AG09309 (cell line): ENCODE results near the gene MGMT.

Source experiments
- DNase-seq: peaks from one replicate; pipeline ENCODE4 v3.0.0-alpha.2; 2010; ENCODE audit warnings: low read depth
- H3K4me3 ChIP-seq: 2 replicates; pipeline ENCODE4 v1.5.1; 2011; ENCODE audit warnings: mild to moderate bottlenecking, low read depth, low read length, moderate library complexity; ENCODE audit not compliant: control insufficient read depth
- TF ChIP-seq, protein P1 (sequence below): IDR thresholded peaks from 2 replicates; pipeline ENCODE4 v1.5.1; 2011; ENCODE audit warnings: mild to moderate bottlenecking, low read depth, low read length, inconsistent platforms; ENCODE audit not compliant: insufficient read depth, control insufficient read depth; ENCODE audit errors: missing control alignments

MGMT gene

DNA sequence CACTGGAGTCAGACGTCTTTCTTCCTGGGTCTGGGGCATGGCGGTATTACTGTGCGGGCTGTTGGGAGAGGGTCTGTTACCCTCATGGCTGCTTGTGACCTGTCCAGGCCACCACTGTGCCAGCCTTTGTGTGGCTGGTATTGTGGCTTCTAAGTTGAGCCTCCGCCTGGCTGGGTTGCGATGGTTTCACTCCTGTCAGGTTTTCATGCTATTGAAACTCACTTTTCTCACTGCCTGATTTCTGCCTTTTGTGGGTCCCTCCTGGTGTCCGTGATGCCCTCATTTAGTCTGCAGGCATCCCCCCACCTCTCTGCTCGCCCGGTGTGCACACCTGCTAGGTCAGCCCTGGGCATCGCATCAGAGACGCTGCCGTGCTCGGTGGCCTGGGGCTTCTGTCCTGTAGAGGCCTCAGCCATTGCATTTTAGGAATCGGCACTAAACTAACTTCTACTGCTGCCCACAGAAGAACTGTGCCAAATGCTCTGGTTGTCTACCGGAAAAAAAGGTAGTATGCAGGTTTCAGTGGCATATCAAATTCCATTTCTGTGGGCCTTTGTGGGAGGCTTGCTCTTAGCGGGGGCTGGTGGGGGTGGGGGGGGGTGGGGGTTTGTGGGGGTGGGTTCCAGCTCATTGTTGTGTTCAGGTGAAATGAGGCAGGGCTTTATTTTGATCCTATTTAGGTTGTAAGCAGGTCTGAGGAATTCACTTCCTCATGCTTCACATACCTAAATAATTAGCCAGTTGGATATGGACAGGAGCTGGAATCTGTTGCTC is 64.3 kb downstream of the MGMT start:
- no peak for DNase-seq
- H3K4me3 ChIP-seq = no peak overlapping the region
- TF ChIP-seq, protein P1, sequence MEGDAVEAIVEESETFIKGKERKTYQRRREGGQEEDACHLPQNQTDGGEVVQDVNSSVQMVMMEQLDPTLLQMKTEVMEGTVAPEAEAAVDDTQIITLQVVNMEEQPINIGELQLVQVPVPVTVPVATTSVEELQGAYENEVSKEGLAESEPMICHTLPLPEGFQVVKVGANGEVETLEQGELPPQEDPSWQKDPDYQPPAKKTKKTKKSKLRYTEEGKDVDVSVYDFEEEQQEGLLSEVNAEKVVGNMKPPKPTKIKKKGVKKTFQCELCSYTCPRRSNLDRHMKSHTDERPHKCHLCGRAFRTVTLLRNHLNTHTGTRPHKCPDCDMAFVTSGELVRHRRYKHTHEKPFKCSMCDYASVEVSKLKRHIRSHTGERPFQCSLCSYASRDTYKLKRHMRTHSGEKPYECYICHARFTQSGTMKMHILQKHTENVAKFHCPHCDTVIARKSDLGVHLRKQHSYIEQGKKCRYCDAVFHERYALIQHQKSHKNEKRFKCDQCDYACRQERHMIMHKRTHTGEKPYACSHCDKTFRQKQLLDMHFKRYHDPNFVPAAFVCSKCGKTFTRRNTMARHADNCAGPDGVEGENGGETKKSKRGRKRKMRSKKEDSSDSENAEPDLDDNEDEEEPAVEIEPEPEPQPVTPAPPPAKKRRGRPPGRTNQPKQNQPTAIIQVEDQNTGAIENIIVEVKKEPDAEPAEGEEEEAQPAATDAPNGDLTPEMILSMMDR = no peak

- TF ChIP-seq, protein P1 = no peak
- DNase-seq = peak; percentile 10
- no peak overlapping the region for H3K4me3 ChIP-seq
Observed at GRCh38 chr10:129531969-129532660, 65.1 kb downstream of the MGMT start.

- TF ChIP-seq, protein P1 = no peak
- DNase-seq = no peak
- H3K4me3 ChIP-seq = no peak overlapping the region
Observed at GRCh38 chr10:129532838-129533237, 65.8 kb downstream of the MGMT start.

DNA sequence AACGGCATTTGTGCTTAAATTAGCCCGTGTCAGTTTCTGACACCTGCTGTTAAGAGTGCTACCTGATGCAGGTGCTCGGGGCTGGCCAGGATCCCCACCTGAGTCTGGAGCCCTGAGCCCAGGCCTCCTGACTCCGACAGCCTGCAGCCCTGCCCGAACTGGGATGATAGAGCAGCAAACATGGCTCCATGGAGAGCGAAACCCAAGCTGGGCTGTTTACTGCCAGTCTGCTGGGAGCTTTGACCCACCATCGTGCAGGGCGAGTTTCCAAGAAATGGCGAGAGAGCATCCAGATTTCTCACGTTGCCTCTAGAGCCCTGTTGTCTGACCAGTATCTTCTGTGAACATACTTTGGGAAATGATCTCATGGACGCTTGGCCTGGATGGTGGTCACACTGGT is 66.2 kb downstream of the MGMT start:
- H3K4me3 ChIP-seq = no peak overlapping the region
- TF ChIP-seq, protein P1 = no peak
- no peak for DNase-seq

DNA sequence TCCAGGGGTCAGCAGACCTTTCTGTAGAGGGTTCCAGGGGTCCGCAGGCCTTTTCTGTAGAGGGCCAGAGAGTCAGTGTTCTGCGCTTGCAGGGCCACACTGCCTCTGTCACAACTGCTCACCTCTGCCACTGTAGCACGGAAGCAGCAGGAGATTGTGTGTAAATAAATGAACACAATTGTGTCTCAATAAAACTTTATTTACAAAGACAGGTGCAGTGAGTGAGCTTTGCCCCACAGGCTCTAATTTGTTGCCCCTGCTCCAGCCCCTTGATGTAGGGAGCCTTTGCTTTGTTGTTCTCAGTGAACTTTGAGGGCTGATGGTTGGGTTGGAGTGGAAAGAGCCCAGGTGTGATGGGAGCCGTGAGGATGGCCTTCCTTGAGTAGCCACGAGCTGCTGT is 67.8 kb downstream of the MGMT start:
- DNase-seq = no peak
- TF ChIP-seq, protein P1 = no peak
- no peak overlapping the region for H3K4me3 ChIP-seq

DNA sequence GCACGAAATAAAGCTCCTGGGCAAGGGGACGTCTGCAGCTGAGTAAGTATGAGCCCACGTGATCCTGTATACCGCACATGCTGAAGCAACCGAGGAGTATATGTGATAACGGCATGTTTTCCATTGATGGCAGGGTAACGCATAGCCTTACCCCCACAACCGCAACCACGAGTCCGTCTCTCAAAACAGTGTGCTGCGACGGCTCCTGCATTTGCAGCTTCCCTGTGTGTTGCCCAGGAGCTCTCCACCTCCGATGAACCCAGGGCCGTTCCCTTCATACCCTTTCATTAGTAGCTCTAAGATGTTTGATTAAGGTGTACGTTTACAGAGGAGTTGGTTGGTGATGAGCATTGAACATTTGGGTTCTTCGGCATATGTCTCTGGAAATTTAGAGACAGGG is 69.3 kb downstream of the MGMT start:
- no peak for DNase-seq
- H3K4me3 ChIP-seq = no peak overlapping the region
- TF ChIP-seq, protein P1 = no peak
